ENCODE results near the gene CHPF. TPM values are rescaled to one million over a fixed set of nuclear protein-coding genes. Genes with fewer than 3 reads are reported as not detected.
A peak's percentile ranks its signal among the peaks of the same experiment; 100 is the strongest.

CHPF gene
- total RNA-seq, 1 experiment from 2014 or later: 78.2 TPM

DNA sequence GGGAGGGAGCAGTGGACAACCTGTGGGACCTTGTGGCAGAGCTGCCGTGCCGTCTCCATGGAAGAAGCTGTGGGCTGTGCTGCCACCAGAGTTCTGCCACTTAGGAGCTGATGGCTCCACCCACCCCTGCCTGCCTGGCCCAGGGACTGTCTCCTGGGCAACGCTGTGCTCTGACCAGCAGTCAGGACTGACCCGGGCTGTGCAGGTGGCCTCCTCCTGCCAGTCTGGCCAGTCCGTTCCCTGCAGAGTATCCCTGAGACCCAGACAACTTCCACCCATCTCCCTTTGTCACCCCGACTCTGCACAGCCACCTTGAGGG lies 16.6 kb downstream of the CHPF start:
- Histone ChIP-seq H3K27ac (no peak overlapping the region), H3K79me2 (ENCODE audit: low read depth) (no peaks in the 10 kb centered on the region), H3K4me3 (no peak overlapping the region), H3K27me3 (ENCODE audit: insufficient read depth, low read depth) (peaks cover 33% of the 10 kb centered on the region), H3F3A (ENCODE audit: insufficient read depth, low read depth) (no peaks in the 10 kb centered on the region), H3K4me1 (replicated peaks; ENCODE audit: insufficient read depth) (peaks cover 10% of the 10 kb centered on the region), H3K4me2 (no peak overlapping the region), H3K9me3 (ENCODE audit: insufficient read depth, low read depth) (no peaks in the 10 kb centered on the region), H2AFZ (no peak overlapping the region), H3K9me2 (ENCODE audit: insufficient read depth) (no peaks in the 10 kb centered on the region), H3K36me3 (ENCODE audit: low read depth) (no peaks in the 10 kb centered on the region), H4K20me1 (ENCODE audit: insufficient read depth) (no peaks in the 10 kb centered on the region)
- intact Hi-C loops (cut with micrococcal nuclease; ENCODE audit: unreplicated experiment): no loop called here
- ChIA-PET CTCF (interaction anchor here (0.8 to 1.4 kb wide), 2 partner anchors 17 to 122 kb away, joined by 4 read pairs; no protein-coding TSS in a partner anchor), POLR2A (ENCODE audit: unreplicated experiment) (interaction anchor here (0.6 kb wide), 1 partner anchor 85 kb away, joined by 3 read pairs; no protein-coding TSS in a partner anchor)
- DNase-seq: peak in 1 of 2 experiments; percentile 51
- TF ChIP-seq, protein P1, sequence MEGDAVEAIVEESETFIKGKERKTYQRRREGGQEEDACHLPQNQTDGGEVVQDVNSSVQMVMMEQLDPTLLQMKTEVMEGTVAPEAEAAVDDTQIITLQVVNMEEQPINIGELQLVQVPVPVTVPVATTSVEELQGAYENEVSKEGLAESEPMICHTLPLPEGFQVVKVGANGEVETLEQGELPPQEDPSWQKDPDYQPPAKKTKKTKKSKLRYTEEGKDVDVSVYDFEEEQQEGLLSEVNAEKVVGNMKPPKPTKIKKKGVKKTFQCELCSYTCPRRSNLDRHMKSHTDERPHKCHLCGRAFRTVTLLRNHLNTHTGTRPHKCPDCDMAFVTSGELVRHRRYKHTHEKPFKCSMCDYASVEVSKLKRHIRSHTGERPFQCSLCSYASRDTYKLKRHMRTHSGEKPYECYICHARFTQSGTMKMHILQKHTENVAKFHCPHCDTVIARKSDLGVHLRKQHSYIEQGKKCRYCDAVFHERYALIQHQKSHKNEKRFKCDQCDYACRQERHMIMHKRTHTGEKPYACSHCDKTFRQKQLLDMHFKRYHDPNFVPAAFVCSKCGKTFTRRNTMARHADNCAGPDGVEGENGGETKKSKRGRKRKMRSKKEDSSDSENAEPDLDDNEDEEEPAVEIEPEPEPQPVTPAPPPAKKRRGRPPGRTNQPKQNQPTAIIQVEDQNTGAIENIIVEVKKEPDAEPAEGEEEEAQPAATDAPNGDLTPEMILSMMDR (conservative IDR thresholded peaks at IDR 0.05): no peak
- no peak for TF ChIP-seq EZH2 (IDR thresholded peaks at IDR 0.05; ENCODE audit: low read depth)
- BruUV-seq (replicated peaks): no TSS peak

DNA sequence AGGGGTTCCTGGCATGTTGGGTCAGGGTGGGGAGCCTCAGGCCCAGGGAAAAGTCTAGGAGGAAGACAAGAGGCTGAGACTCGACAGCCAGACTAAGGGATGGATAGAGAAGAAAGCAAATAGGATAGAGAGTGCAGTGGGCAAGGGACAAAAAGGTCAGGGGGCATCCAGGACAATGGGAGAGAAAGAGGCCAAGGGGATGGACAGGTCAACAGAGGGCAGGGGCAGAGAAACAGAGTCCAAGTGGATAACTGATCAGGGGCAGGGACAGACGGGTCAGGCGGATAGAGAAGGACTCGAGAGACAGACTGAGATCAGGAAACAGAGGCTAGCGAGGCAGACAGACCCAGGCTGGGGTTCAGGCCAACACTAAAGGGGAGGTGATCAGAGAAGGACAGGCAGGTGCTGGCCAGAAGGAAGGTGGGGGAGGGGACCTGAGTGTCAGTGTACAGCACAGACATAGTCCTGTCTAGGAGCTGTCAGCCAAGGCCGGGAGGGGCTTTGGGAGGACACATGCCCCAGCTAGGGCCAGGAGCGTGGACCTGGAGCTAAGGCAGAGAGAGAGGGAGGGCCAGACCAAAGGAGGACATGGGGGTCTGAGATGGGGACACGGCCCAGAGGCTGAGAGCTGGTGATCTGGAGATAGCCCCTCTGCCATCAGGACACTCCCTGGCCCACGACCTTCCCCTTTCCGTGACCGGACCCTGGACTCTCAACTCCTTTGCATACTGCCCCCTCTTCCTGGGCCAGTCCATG lies 17.1 kb downstream of the CHPF start:
- no peak overlapping the region for H2AFZ ChIP-seq
- TF ChIP-seq, protein P1 (conservative IDR thresholded peaks at IDR 0.05): no peak
- TF ChIP-seq EZH2 (IDR thresholded peaks at IDR 0.05; ENCODE audit: low read depth): no peak
- peaks cover 15% of the 10 kb centered on the region for H3K4me1 ChIP-seq (replicated peaks; ENCODE audit: insufficient read depth)
- no peaks in the 10 kb centered on the region for H3K79me2 ChIP-seq (ENCODE audit: low read depth)
- H3K4me2 ChIP-seq: no peak overlapping the region
- H3K9me3 ChIP-seq (ENCODE audit: insufficient read depth, low read depth): no peaks in the 10 kb centered on the region
- no TSS peak for BruUV-seq (replicated peaks)
- H3K27me3 ChIP-seq (ENCODE audit: insufficient read depth, low read depth): peaks cover 33% of the 10 kb centered on the region
- intact Hi-C loops (cut with micrococcal nuclease; ENCODE audit: unreplicated experiment): no loop called here
- peaks cover 5% of the 10 kb centered on the region; the same call in 1 of the 2 replicates for H3F3A ChIP-seq (ENCODE audit: insufficient read depth, low read depth)
- H3K36me3 ChIP-seq (ENCODE audit: low read depth): no peaks in the 10 kb centered on the region
- no peaks in the 10 kb centered on the region for H3K9me2 ChIP-seq (ENCODE audit: insufficient read depth)
- ChIA-PET POLR2A (ENCODE audit: unreplicated experiment) (interaction anchor here (0.6 kb wide), 1 partner anchor 84 kb away, joined by 3 read pairs; no protein-coding TSS in a partner anchor), CTCF (interaction anchor here (0.8 to 0.9 kb wide), 2 partner anchors 17 to 122 kb away, joined by 3 to 4 read pairs; no protein-coding TSS in a partner anchor)
- no peak for DNase-seq
- H3K4me3 ChIP-seq: no peak overlapping the region
- no peak overlapping the region for H3K27ac ChIP-seq
- no peaks in the 10 kb centered on the region for H4K20me1 ChIP-seq (ENCODE audit: insufficient read depth)

DNA sequence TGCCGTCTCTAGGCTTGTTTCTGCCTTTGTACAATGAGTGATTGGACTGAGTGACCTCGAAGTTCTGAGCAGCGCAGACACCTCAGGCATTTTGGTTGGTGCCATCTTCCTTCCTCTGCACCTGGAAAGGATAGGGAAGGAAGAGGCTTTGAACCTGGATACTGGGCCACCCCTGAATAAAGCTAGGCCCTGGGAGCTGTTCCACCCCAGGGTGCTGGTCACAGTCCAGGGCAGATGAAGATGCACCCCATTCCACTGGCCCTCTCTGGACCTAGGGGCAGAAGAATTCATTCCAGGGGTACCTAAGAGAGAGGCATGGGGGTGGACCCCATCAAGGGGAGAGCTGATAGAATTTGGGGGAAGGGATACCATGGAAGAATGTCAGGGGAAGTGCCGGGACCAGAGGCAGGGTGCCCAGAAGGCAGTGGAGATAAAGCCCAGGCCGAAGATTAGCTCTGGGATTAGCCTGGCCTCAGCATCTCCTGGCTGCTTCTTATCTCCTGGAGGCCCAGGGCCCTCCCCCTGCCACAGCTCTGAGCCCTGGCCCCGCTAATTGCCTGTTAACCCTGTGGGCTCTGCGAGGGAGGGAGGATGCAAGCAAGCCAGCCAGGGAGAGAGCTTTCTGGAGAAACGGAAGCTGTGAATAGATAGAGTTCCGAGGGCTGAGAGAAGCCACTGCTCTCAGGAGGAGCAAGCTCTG lies 17.9 kb downstream of the CHPF start:
- peaks cover 6% of the 10 kb centered on the region; the same call in 1 of the 2 replicates for H3F3A ChIP-seq (ENCODE audit: insufficient read depth, low read depth)
- no peaks in the 10 kb centered on the region for H3K9me2 ChIP-seq (ENCODE audit: insufficient read depth)
- H3K27ac ChIP-seq: no peak overlapping the region
- peaks cover 33% of the 10 kb centered on the region for H3K27me3 ChIP-seq (ENCODE audit: insufficient read depth, low read depth)
- ChIA-PET CTCF (interaction anchor here (0.9 kb wide), 1 partner anchor 16 kb away, joined by 3 read pairs; no protein-coding TSS in a partner anchor), POLR2A (ENCODE audit: unreplicated experiment) (no interaction called here)
- no peak overlapping the region for H3K4me2 ChIP-seq
- H2AFZ ChIP-seq: no peak overlapping the region
- peaks cover 15% of the 10 kb centered on the region for H3K4me1 ChIP-seq (replicated peaks; ENCODE audit: insufficient read depth)
- intact Hi-C loops (cut with micrococcal nuclease; ENCODE audit: unreplicated experiment): no loop called here
- H3K4me3 ChIP-seq: no peak overlapping the region
- no peaks in the 10 kb centered on the region for H3K36me3 ChIP-seq (ENCODE audit: low read depth)
- TF ChIP-seq, protein P1 (conservative IDR thresholded peaks at IDR 0.05): no peak
- no peak for TF ChIP-seq EZH2 (IDR thresholded peaks at IDR 0.05; ENCODE audit: low read depth)
- no peaks in the 10 kb centered on the region for H3K9me3 ChIP-seq (ENCODE audit: insufficient read depth, low read depth)
- no TSS peak for BruUV-seq (replicated peaks)
- no peak for DNase-seq
- no peaks in the 10 kb centered on the region for H3K79me2 ChIP-seq (ENCODE audit: low read depth)
- H4K20me1 ChIP-seq (ENCODE audit: insufficient read depth): no peaks in the 10 kb centered on the region
